Activated naive CD4-positive, alpha-beta T cell treated with anti-CD3 and anti-CD28 coated beads, Interleukin-2, amount 50 U/mL, for 24 hours (primary cell): ENCODE measurements around the gene VGF.

Experiments
- H3K27ac Mint-ChIP-seq: one replicate; pipeline ENCODE4 v1.8.0; 2021; ENCODE audit warnings: mild to moderate bottlenecking, mixed read lengths
- H3K27me3 Mint-ChIP-seq: one replicate; pipeline ENCODE4 v1.8.0; 2021; ENCODE audit warnings: mixed read lengths
- H3K36me3 Mint-ChIP-seq: one replicate; pipeline ENCODE4 v1.8.0; 2021; ENCODE audit warnings: mixed read lengths
- H3K4me1 Mint-ChIP-seq: one replicate; pipeline ENCODE4 v1.8.0; 2021; ENCODE audit warnings: mixed read lengths
- H3K4me3 Mint-ChIP-seq: one replicate; pipeline ENCODE4 v1.8.0; 2021; ENCODE audit warnings: mild to moderate bottlenecking, mixed read lengths
- H3K9me3 Mint-ChIP-seq: one replicate; pipeline ENCODE4 v1.8.0; 2021; ENCODE audit warnings: mixed read lengths

Gene VGF

DNA sequence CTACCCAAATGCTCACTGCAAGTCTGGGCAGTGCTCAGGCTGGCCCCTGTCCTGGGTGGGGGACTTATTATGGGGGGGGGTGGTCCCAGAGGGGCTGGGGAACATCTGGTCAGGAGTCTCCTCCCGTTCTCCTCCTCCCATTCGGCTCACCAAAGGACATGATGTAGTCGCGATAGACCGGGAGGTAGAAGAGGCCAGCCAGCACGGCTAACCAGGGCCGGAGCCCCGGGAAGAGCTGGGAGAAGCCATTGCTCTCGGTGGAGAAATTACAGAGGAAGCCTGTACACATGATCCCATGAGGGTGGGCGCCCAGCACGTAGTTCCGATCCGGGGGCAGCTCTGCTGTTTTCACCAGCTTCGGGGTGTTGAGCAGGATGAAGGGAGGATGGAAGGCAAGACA lies 33.1 kb upstream of the VGF start:
- H3K4me1 Mint-ChIP-seq: peaks cover 10% of the 10 kb centered on the region
- no peaks in the 10 kb centered on the region for H3K36me3 Mint-ChIP-seq
- H3K4me3 Mint-ChIP-seq: no peak overlapping the region
- H3K27ac Mint-ChIP-seq: no peak overlapping the region
- H3K9me3 Mint-ChIP-seq: no peaks in the 10 kb centered on the region
- peaks cover 14% of the 10 kb centered on the region for H3K27me3 Mint-ChIP-seq

DNA sequence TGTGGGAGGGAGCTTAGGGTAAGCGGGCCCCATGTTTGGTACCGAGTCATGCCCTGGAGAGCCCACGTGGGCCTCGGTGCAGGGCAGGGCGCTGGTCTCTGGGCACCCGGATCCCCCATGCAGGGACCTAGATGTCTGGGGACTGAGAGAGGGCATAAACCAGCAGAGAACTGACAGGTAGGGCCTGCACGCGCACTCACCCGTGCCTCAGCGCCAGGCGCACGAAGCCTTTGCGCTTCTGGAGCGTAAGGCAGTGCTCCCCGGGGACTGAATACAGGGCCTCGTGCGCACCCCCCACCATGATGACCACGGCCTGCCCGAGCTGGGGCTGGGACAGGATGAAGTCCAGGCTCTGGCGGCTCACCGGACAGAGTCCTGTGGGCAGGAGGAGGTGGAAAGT lies 32.6 kb upstream of the VGF start:
- Mint-ChIP-seq H3K9me3 (no peaks in the 10 kb centered on the region), H3K4me3 (no peak overlapping the region), H3K27ac (no peak overlapping the region), H3K4me1 (peaks cover 9% of the 10 kb centered on the region), H3K27me3 (peaks cover 14% of the 10 kb centered on the region), H3K36me3 (no peaks in the 10 kb centered on the region)

DNA sequence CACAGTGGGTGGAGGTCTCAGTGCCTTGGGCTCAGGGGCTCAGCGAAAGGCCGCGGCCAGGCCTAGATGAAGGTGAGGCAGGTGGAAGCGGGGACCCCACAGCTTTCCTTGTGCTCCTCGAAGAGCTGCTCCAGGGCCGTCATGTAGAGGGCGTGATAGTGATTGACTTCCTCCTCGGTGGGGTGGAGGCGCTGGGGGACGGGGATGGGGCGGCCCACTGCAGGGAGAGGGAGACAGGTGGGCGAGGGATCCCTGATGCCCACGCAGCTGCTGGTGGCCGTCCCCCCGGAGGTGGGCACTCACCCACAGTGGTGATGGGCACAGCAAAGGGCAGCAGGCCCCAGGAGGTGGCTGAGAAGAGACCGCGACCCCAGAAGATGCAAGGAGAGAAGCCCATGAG lies 30.5 kb upstream of the VGF start:
- Mint-ChIP-seq H3K27ac (no peak overlapping the region), H3K27me3 (peaks cover 7% of the 10 kb centered on the region)

DNA sequence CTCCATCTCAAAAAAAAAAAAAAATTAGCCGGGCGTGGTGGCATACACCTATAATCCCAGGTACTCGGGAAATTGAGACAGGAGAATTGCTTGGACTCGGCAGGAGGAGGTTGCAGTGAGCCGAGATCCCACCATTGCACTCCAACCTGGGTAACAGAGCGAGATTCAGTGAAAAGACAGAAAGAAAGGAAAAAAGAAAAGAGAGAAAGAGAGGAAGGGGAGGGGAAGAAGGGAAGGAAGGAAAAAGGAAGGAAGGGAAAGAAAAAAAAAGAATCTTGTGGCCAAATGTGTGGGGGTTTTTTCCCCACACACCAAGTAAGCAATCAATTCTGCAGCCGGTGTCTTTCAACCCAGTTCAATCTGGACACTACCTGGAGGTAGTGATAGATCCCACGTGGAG lies 23.7 kb upstream of the VGF start:
- H3K27me3 Mint-ChIP-seq: peaks cover 3% of the 10 kb centered on the region

More for the DNA sequence above, 30.5 kb upstream of the VGF start:
- Mint-ChIP-seq H3K4me1 (peaks cover 5% of the 10 kb centered on the region), H3K9me3 (no peaks in the 10 kb centered on the region), H3K4me3 (no peak overlapping the region), H3K36me3 (no peaks in the 10 kb centered on the region)

DNA sequence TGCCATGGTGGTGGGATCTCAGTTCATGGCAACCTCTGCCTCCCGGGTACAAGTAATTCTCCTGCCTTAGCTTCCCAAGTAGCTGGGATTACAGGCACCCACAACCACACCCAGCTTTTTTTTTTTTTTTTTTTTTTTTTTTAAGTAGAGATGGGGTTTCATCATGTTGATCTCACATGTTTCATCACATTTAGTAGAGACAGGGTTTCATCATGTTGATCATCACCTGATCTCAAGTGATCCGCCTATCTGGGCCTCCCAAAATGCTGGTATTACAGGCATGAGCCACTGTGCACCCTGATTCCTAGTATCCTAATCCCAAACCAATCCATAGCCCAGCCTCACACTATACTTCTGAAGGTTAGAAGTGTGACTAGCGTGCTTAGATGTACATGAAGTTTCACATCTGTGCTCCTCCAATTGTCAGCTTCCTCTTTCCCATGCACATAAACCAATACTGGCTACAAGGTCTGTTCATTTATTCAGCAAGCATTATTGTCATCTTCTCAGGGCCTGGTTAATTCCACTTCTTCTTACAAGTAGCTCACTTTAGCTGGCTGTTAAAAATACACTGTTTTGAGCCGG lies 21.6 kb upstream of the VGF start:
- Mint-ChIP-seq H3K9me3 (no peaks in the 10 kb centered on the region), H3K4me1 (no peaks in the 10 kb centered on the region), H3K36me3 (no peaks in the 10 kb centered on the region), H3K27ac (no peak overlapping the region), H3K4me3 (no peak overlapping the region), H3K27me3 (peaks cover 13% of the 10 kb centered on the region)

More for the DNA sequence above, 23.7 kb upstream of the VGF start:
- Mint-ChIP-seq H3K4me1 (peaks cover 3% of the 10 kb centered on the region), H3K9me3 (no peaks in the 10 kb centered on the region), H3K36me3 (no peaks in the 10 kb centered on the region), H3K4me3 (no peak overlapping the region), H3K27ac (no peak overlapping the region)

DNA sequence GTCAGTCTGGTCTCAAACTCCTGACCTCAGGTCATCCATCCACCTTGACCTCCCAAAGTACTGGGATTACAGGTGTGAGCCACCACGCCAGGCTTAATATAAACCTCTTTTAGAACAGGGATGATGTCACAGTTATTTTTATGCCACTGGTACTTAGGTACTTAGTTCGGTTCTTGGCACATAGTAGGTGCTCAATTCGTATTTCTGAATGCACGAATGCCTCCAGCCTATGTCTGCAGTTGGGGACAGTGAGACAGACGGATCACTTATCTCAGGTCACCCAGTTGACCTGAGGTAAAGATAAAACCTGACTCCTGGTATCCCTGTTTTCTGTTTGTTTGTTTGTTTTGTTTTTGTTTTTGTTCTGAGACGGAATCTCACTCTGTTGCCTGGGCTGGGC lies 20.8 kb upstream of the VGF start:
- H3K4me1 Mint-ChIP-seq: no peaks in the 10 kb centered on the region
- H3K27me3 Mint-ChIP-seq: peaks cover 14% of the 10 kb centered on the region
- no peaks in the 10 kb centered on the region for H3K9me3 Mint-ChIP-seq
- no peak overlapping the region for H3K27ac Mint-ChIP-seq
- no peaks in the 10 kb centered on the region for H3K36me3 Mint-ChIP-seq
- no peak overlapping the region for H3K4me3 Mint-ChIP-seq

DNA sequence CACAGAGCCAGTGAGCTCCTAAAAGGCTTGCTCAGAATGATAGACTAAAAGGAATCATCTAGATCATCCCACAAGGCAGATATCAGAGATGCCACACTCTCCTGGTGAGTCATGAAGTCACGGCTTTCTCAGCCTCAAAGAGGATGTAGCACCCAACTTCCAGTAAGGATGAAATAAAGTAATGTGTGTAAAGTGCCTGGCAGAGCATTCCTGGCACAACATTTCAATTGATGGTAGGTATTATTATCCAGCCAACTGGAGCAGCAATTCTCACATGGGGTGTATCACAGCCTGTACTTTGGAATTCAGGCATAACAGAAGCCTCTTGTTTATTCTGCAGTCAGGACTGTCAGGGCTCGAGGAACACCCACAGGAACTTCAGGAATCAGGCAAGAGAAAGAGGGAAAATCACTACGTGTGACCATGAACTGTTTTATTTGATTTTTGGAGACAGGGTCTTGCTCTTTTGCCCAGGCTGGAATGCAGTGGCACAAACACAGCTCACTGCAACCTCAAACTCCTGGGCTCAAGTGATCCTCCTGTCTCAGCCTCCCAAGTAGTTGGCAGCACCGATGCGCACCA lies 20.0 kb upstream of the VGF start:
- Mint-ChIP-seq H3K27ac (no peak overlapping the region), H3K4me3 (no peak overlapping the region), H3K36me3 (no peaks in the 10 kb centered on the region), H3K9me3 (no peaks in the 10 kb centered on the region), H3K27me3 (peaks cover 20% of the 10 kb centered on the region), H3K4me1 (peaks cover 4% of the 10 kb centered on the region)

DNA sequence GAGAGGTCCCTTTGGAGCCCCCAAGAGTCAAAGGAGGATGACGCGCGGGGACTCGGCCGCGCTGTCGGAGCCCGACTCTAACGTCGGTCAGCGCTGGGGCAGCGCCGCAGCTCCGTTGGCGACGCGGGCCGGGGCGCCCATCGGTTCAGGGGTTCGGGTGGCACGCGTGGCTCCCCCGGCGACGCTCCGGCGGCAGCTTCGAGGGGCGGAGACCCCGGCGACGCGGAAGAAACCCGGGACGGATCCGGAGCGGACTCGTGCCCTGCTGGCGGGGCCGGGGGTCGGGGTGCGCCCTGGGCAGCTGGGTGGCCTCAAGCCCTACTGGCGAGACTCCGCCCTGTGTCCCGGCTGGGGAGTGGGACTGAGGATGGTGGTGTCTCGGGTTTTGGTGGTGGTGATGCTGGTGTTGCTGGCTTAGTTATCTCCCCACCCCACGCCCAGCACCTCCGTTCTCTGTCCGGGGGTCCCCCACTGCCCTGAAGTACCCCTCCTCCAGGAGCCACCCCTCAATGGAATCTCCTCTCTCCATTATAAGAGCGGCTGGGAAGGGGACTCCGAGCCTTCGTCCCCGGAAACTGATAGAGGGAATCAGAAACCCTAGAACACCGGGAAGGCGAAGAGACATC lies 14.9 kb upstream of the VGF start, which contains the start of gene NAT16:
NAT16 (minus strand) TSS at position 164 of the 626 bp plus-strand sequence. CDS start 5,486 bp downstream, outside the sequence.
- peak within 1 kb of the TSS; percentile 75 for H3K4me3 Mint-ChIP-seq
- H3K9me3 Mint-ChIP-seq: no peaks in the 10 kb centered on the region
- peaks cover 12% of the 10 kb centered on the region for H3K4me1 Mint-ChIP-seq
- no peak within 1 kb of the TSS for H3K27ac Mint-ChIP-seq
- no peaks in the 10 kb centered on the region for H3K36me3 Mint-ChIP-seq
- H3K27me3 Mint-ChIP-seq: peaks cover 51% of the 10 kb centered on the region

DNA sequence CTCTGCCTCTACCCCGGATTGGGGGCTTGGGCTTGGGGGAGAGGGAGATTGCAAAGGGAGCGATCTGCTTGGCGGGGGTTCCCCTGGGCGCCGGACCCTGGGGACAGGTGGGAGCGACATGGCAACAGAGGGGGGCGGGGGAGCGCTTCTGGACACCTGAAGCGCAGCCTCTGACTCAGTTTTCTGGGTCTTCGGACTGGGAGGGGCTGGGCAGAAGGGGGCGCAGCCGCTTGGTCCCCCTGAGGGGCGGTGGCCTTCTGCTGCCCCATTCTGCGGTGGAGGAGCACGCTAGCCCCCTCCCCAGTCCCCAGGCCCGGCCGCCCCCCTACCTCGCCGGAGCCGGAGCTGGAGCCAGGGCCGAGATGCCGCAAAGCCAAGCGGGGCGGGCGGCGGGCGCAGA lies 14.3 kb upstream of the VGF start:
- H3K36me3 Mint-ChIP-seq: no peaks in the 10 kb centered on the region
- H3K9me3 Mint-ChIP-seq: no peaks in the 10 kb centered on the region
- H3K27ac Mint-ChIP-seq: no peak overlapping the region

DNA sequence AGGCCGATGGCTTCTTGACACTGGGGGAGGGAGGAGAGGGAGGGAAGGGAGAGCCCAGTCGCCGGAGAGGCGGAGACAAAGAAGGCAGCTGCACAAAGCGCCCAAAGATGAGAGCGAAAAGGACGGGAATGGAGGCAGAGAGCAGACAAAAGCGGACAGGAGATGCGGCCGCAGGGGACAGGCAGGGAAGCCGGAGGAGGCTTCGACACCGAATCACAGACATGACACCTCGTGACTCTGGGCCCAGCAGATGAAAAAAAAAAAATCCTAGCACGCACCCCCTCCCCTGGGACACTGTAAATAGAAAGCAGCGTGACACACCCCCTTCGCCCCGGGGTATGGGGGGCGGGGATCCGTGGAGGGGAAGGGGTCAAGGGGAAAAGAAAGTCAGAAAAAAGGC lies 13.7 kb upstream of the VGF start:
- H3K4me3 Mint-ChIP-seq: peak overlapping the region; percentile 75

More for the DNA sequence above, 14.3 kb upstream of the VGF start:
- Mint-ChIP-seq H3K4me1 (peaks cover 16% of the 10 kb centered on the region), H3K4me3 (no peak overlapping the region), H3K27me3 (peaks cover 54% of the 10 kb centered on the region)

DNA sequence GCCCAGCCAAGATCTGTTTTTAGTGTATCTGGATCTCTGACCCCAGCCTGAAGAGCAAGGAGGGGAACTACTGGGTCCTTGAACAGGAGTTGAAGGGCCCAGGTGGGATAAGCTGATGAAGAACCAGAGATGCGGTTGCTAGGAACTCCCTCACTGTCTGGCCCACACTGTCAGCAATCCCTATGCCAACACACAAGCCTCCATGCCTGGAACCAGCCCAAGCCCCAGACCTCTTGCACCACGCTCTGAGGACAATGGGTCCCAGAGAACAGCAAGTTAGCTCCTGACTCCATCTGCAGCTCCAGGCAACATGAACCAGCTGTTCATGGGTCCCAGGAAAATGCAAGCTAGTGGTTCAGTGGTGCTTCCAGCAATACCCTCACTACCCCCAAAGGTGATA lies 12.3 kb upstream of the VGF start:
- peaks cover 2% of the 10 kb centered on the region for H3K36me3 Mint-ChIP-seq
- peaks cover 60% of the 10 kb centered on the region for H3K27me3 Mint-ChIP-seq
- H3K4me3 Mint-ChIP-seq: no peak overlapping the region
- H3K4me1 Mint-ChIP-seq: peaks cover 34% of the 10 kb centered on the region
- no peak overlapping the region for H3K27ac Mint-ChIP-seq
- H3K9me3 Mint-ChIP-seq: no peaks in the 10 kb centered on the region

More for the DNA sequence above, 13.7 kb upstream of the VGF start:
- Mint-ChIP-seq H3K4me1 (peaks cover 21% of the 10 kb centered on the region), H3K27me3 (peaks cover 55% of the 10 kb centered on the region), H3K9me3 (no peaks in the 10 kb centered on the region), H3K27ac (no peak overlapping the region), H3K36me3 (no peaks in the 10 kb centered on the region)

DNA sequence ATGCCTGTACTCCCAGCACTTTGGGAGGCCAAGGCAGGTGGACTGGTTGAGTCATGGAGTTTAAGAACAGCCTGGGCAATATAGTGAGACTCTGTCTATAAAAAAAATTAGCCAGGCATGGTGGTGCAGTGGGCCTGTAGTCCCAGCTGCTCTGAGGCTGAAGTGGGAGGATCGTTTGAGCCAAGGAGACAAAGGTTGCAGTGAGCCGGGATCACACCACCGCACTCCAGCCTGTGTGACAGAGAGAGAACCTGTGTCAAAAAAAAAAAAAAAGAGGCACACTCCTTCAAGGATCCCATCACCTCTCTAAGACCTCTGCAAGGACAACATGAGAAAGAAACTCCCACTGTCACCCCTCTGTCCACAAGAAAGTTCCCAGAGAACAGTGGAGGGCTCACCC lies 10.3 kb upstream of the VGF start:
- Mint-ChIP-seq H3K4me3 (no peak overlapping the region), H3K4me1 (peaks cover 47% of the 10 kb centered on the region), H3K27me3 (peaks cover 61% of the 10 kb centered on the region), H3K36me3 (peaks cover 2% of the 10 kb centered on the region), H3K27ac (no peak overlapping the region), H3K9me3 (no peaks in the 10 kb centered on the region)

DNA sequence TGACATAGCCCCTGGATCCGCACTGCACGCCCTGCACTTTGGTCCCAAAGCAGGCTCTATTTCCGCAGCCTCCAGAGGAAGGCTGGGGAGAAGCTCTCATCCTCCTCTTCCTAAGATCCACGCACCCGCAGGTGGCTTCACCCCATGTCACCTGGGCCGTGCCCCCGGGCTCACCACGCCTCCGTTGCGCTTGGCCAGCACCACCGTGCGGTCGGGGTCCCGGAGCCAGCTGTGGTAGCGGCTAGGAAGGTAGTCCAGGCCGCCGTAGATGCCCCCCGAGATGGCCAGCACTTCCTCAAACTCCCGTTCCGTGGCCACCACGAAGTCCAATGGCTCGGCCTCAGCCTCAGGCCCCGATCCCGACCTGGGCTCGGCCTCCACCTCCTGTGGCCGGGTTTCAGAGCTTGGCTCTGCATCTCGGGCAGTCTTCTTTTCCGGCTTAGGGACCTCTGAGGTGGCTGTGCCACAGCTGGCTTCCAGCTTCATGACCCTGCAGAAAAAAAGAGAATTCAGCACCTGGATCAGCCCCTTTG lies 9.0 kb upstream of the VGF start:
- Mint-ChIP-seq H3K27me3 (peaks cover 65% of the 10 kb centered on the region), H3K36me3 (peaks cover 2% of the 10 kb centered on the region), H3K27ac (no peak overlapping the region), H3K9me3 (no peaks in the 10 kb centered on the region), H3K4me1 (peaks cover 54% of the 10 kb centered on the region), H3K4me3 (peak overlapping the region; percentile 51)

DNA sequence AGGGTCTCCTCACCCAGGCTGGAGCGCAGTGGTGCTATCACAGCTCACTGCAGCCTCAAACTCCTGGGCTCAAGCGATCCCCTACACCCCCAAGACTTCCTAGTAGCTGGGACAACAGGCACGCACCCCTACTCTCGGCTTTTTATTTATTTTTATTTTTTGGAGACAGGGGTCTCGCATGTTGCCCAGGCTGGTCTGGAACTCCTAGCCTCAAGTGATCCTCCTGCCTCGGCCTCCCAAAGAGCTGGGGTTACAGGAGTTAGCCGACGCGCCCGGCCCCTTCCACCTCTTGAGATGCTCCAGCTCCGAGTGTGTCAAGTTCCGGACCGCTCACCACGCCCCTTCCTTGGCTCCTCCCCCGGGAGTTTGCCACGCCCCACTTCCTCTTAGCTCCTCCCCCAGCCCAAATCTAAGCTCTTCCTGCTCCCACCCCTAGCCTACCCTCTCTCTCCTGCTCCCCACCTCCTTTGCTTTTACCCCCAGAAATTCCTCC lies 8.4 kb upstream of the VGF start:
- Mint-ChIP-seq H3K36me3 (peaks cover 2% of the 10 kb centered on the region), H3K4me3 (peak overlapping the region; percentile 51), H3K27ac (peak overlapping the region; percentile 51), H3K4me1 (peaks cover 54% of the 10 kb centered on the region), H3K27me3 (peaks cover 64% of the 10 kb centered on the region), H3K9me3 (no peaks in the 10 kb centered on the region)

DNA sequence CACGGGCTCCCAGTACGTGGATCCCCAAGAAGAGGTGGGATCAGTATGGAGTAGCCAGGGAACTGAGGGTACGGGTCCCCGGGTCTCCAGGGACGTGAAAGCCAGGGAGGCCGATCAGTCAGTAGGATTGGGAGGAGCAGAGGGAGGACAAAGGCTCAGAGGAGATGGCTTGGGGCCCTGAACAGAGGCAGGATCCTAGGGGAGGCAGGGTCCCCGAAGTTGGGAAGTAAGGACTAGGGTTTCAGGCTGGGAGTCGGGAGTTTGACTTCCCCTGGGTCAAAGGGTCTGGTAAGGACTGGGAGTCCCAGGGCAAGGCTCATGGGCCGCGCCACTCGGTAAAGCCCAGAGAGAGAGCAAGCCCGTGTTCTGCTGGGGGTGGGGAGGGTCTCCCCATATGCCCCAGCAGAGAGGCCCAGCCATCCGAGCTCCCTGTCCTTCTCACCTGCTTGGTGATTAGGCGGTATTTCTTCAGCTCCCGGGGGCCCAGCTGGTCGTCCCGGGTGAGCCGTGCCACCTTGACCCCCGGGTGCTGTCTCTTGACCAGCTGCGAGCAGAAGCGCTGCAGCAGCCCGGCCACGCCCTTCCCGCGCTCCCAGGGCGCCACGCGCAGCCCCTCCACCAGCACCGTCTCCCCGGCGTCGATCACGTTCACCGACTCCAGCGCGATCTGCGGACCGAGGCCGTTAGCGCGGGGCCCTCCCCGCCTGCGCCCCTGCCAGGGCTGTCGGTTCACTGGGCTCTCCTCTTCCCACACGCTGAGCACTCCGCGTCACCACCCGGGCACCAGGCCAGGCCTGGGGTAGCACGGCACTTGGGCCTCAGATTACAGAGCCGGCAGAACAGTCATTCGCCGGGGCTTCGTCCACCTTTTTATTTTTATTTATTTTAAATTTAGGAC lies 7.7 kb upstream of the VGF start:
- peaks cover 60% of the 10 kb centered on the region for H3K4me1 Mint-ChIP-seq
- peaks cover 2% of the 10 kb centered on the region for H3K36me3 Mint-ChIP-seq
- H3K4me3 Mint-ChIP-seq: peak overlapping the region; percentile 11
- H3K27ac Mint-ChIP-seq: peak overlapping the region; percentile 23
- H3K27me3 Mint-ChIP-seq: peaks cover 66% of the 10 kb centered on the region
- H3K9me3 Mint-ChIP-seq: no peaks in the 10 kb centered on the region
